Limb (tissue), 2 donors: ENCODE results near the gene SLC38A3.
A peak's percentile ranks its signal among the peaks of the same experiment; 100 is the strongest.
"Not testable (repeated sequence)": the region's sequence is repeated elsewhere in the genome, so short reads cannot be mapped to it uniquely, and the experiment has no call there.

Experiments used
- DNase-seq, 2 donors: peaks; one replicate each; pipeline ENCODE4 v3.0.0-alpha.2; 2016; ENCODE audit errors: extremely low spot score in 2 of 2

Gene SLC38A3

GRCh38 chr3:50210510-50211367 lies 5.7 kb downstream of the SLC38A3 start:
- DNase-seq: no peak

- not testable (repeated sequence) for DNase-seq
Observed at GRCh38 chr3:50211368-50211717, 6.3 kb downstream of the SLC38A3 start.

- no peak for DNase-seq
Observed at GRCh38 chr3:50211930-50212329, 6.9 kb downstream of the SLC38A3 start.

- DNase-seq: no peak
Observed at GRCh38 chr3:50212502-50212901, 7.4 kb downstream of the SLC38A3 start.

- DNase-seq: no peak
Observed at GRCh38 chr3:50212971-50213370, 7.9 kb downstream of the SLC38A3 start.

GRCh38 chr3:50213373-50213772 lies 8.3 kb downstream of the SLC38A3 start:
- no peak for DNase-seq

GRCh38 chr3:50214824-50215223 lies 9.8 kb downstream of the SLC38A3 start:
- no peak for DNase-seq

- no peak for DNase-seq
Observed at GRCh38 chr3:50215529-50215928, 10.5 kb downstream of the SLC38A3 start.

- no peak for DNase-seq
Observed at GRCh38 chr3:50217681-50218080, 12.6 kb downstream of the SLC38A3 start.

- DNase-seq: no peak
Observed at GRCh38 chr3:50218448-50218847, 13.4 kb downstream of the SLC38A3 start.

- DNase-seq: no peak
Observed at GRCh38 chr3:50219285-50219684, 14.2 kb downstream of the SLC38A3 start.

- no peak for DNase-seq
Observed at GRCh38 chr3:50220109-50220508, 15.0 kb downstream of the SLC38A3 start.

- no peak for DNase-seq
Observed at GRCh38 chr3:50221051-50221410, 16.0 kb downstream of the SLC38A3 start.

GRCh38 chr3:50221411-50222168 lies 16.5 kb downstream of the SLC38A3 start:
- no peak for DNase-seq

GRCh38 chr3:50222169-50222528 lies 17.1 kb downstream of the SLC38A3 start:
- no peak for DNase-seq

GRCh38 chr3:50224639-50225038 lies 19.6 kb downstream of the SLC38A3 start:
- DNase-seq: no peak

GRCh38 chr3:50226888-50227389 lies 21.9 kb downstream of the SLC38A3 start:
- DNase-seq: no peak

- peak; percentile 94 to 95 for DNase-seq
Observed at GRCh38 chr3:50227390-50228183, 22.5 kb downstream of the SLC38A3 start.

GRCh38 chr3:50228184-50228763 lies 23.2 kb downstream of the SLC38A3 start:
- DNase-seq: not testable (repeated sequence)

- no peak for DNase-seq
Observed at GRCh38 chr3:50229490-50229889, 24.4 kb downstream of the SLC38A3 start.

GRCh38 chr3:50230104-50230793 lies 25.2 kb downstream of the SLC38A3 start:
- no peak for DNase-seq
